Chondrocyte (in vitro differentiated cells): ENCODE data around the gene TMEM131L. TPM values are rescaled to one million over a fixed set of nuclear protein-coding genes. Genes with fewer than 3 reads are reported as not detected.

Experiments
- DNase-seq: peaks from one replicate; pipeline ENCODE4 v3.0.0; 2021; ENCODE audit warnings: mixed read lengths, low spot score
- H3K27ac Mint-ChIP-seq: one replicate; pipeline ENCODE4 v1.8.0; 2021; ENCODE audit warnings: mild to moderate bottlenecking, moderate library complexity, mixed read lengths; ENCODE audit not compliant: unreplicated experiment
- H3K27me3 Mint-ChIP-seq: 2 replicates; pipeline ENCODE4 v1.8.0; 2021; ENCODE audit warnings: low read depth, mixed read lengths
- H3K36me3 Mint-ChIP-seq: 2 replicates; pipeline ENCODE4 v1.8.0; 2021; ENCODE audit warnings: low read depth, mixed read lengths
- H3K4me1 Mint-ChIP-seq: 2 replicates; pipeline ENCODE4 v1.8.0; 2021; ENCODE audit warnings: low read depth, mild to moderate bottlenecking, mixed read lengths
- H3K4me3 Mint-ChIP-seq: one replicate; pipeline ENCODE4 v1.8.0; 2021; ENCODE audit warnings: mild to moderate bottlenecking, moderate library complexity, mixed read lengths; ENCODE audit not compliant: unreplicated experiment
- H3K9me3 Mint-ChIP-seq: 2 replicates; pipeline ENCODE4 v1.8.0; 2021; ENCODE audit warnings: low read depth, mixed read lengths
- CTCF ChIP-seq: fragments of 200-600 bp; sonication (generic); IDR thresholded peaks from 2 replicates; pipeline ENCODE4 v1.5.0; 2021; ENCODE audit warnings: antibody characterized with exemption, mild to moderate bottlenecking, moderate library complexity
- total RNA-seq: library from RNA; stranded (reverse); gene quantifications from 3 replicates; pipeline ENCODE4 v1.2.1, GENCODE V29; 2021

The TMEM131L gene
- total RNA-seq, 1 donor from 2014 or later: 8.4 TPM

- DNase-seq: no peak
- H3K4me3 Mint-ChIP-seq: no peak overlapping the region
- no peaks in the 10 kb centered on the region for H3K9me3 Mint-ChIP-seq
- H3K36me3 Mint-ChIP-seq: no peaks in the 10 kb centered on the region
- no peak overlapping the region for H3K27ac Mint-ChIP-seq
- TF ChIP-seq CTCF: no peak
- no peaks in the 10 kb centered on the region for H3K27me3 Mint-ChIP-seq
- H3K4me1 Mint-ChIP-seq: peaks cover 5% of the 10 kb centered on the region
These were observed 46.4 kb upstream of the TMEM131L start for GRCh38 chr4:153419673-153420278.

GRCh38 chr4:153420361-153420760, 45.8 kb upstream of the TMEM131L start:
- H3K36me3 Mint-ChIP-seq: no peaks in the 10 kb centered on the region
- H3K27ac Mint-ChIP-seq: no peak overlapping the region
- H3K9me3 Mint-ChIP-seq: no peaks in the 10 kb centered on the region
- no peak overlapping the region for H3K4me3 Mint-ChIP-seq
- no peak for DNase-seq
- no peak for TF ChIP-seq CTCF
- H3K27me3 Mint-ChIP-seq: no peaks in the 10 kb centered on the region
- peaks cover 5% of the 10 kb centered on the region for H3K4me1 Mint-ChIP-seq

GRCh38 chr4:153421941-153422340, 44.2 kb upstream of the TMEM131L start:
- H3K9me3 Mint-ChIP-seq: no peaks in the 10 kb centered on the region
- H3K4me3 Mint-ChIP-seq: no peak overlapping the region
- TF ChIP-seq CTCF: no peak
- H3K4me1 Mint-ChIP-seq: peaks cover 5% of the 10 kb centered on the region
- H3K27me3 Mint-ChIP-seq: no peaks in the 10 kb centered on the region
- DNase-seq: no peak
- H3K27ac Mint-ChIP-seq: no peak overlapping the region
- no peaks in the 10 kb centered on the region for H3K36me3 Mint-ChIP-seq

GRCh38 chr4:153426207-153426885, 39.8 kb upstream of the TMEM131L start:
- Mint-ChIP-seq H3K9me3 (no peaks in the 10 kb centered on the region), H3K36me3 (no peaks in the 10 kb centered on the region), H3K27me3 (no peaks in the 10 kb centered on the region), H3K4me1 (peaks cover 25% of the 10 kb centered on the region), H3K4me3 (no peak overlapping the region), H3K27ac (no peak overlapping the region)
- no peak for DNase-seq
- no peak for TF ChIP-seq CTCF

GRCh38 chr4:153427363-153428071, 38.6 kb upstream of the TMEM131L start:
- Mint-ChIP-seq H3K4me1 (peaks cover 25% of the 10 kb centered on the region), H3K27me3 (no peaks in the 10 kb centered on the region), H3K27ac (no peak overlapping the region), H3K9me3 (no peaks in the 10 kb centered on the region), H3K36me3 (no peaks in the 10 kb centered on the region), H3K4me3 (no peak overlapping the region)
- DNase-seq: no peak
- no peak for TF ChIP-seq CTCF
